SU-DHL-6 (cell line): ENCODE data around the gene CDK14.

Experiments used
- H2AFZ ChIP-seq: fragments of 200-600 bp; sonication (generic); 2 replicates; pipeline ENCODE4 v1.6.1; 2014; ENCODE audit warnings: low read depth, mild to moderate bottlenecking, moderate library complexity, mixed read lengths, antibody characterized with exemption, low read length; ENCODE audit not compliant: severe bottlenecking
- H3F3A ChIP-seq: fragments of 200-600 bp; shearing (Covaris generic); 2 replicates; pipeline ENCODE4 v1.6.0; 2016; ENCODE audit warnings: antibody characterized with exemption, mild to moderate bottlenecking; ENCODE audit not compliant: insufficient read depth
- H3K27ac ChIP-seq: fragments of 200-600 bp; sonication (generic); 2 replicates; pipeline ENCODE4 v1.5.1; 2016; ENCODE audit warnings: low read depth, mild to moderate bottlenecking, low read length, moderate library complexity, mixed read lengths
- H3K27me3 ChIP-seq: fragments of 200-600 bp; sonication (generic), shearing (Covaris generic); 2 replicates; pipeline ENCODE4 v1.6.0; 2014; ENCODE audit warnings: mild to moderate bottlenecking, low read length
- H3K36me3 ChIP-seq: fragments of 200-600 bp; sonication (generic); 2 replicates; pipeline ENCODE4 v1.6.1; 2014; ENCODE audit warnings: mild to moderate bottlenecking, low read length, mixed read lengths
- H3K4me2 ChIP-seq: fragments of 300-600, 200-600 bp; shearing (Covaris generic), sonication (generic); 2 replicates; pipeline ENCODE4 v1.6.0; 2014; ENCODE audit warnings: low read length, low read depth, mild to moderate bottlenecking; ENCODE audit not compliant: poor library complexity, severe bottlenecking
- H3K4me3 ChIP-seq: fragments of 200-600 bp; sonication (generic); 2 replicates; pipeline ENCODE4 v1.5.1; 2014; ENCODE audit warnings: antibody characterized with exemption, low read length, mild to moderate bottlenecking, mixed read lengths; ENCODE audit not compliant: insufficient read depth, poor library complexity, severe bottlenecking
- H3K79me2 ChIP-seq: fragments of 200-600 bp; sonication (generic); 2 replicates; pipeline ENCODE4 v1.6.1; 2014; ENCODE audit warnings: mild to moderate bottlenecking, low read length, moderate library complexity; ENCODE audit not compliant: insufficient read depth
- H3K9ac ChIP-seq: fragments of 200-600 bp; sonication (generic); 2 replicates; pipeline ENCODE4 v1.7.0; 2014; ENCODE audit warnings: mild to moderate bottlenecking, low read length
- H3K9me2 ChIP-seq: fragments of 200-600 bp; sonication (generic); replicated peaks from 2 replicates; pipeline ENCODE4 v1.6.1; 2014; ENCODE audit warnings: low read length; ENCODE audit not compliant: insufficient read depth
- H3K9me3 ChIP-seq: fragments of 200-600 bp; sonication (generic); 2 replicates; pipeline ENCODE4 v1.6.1; 2014; ENCODE audit warnings: low read length, mixed read lengths; ENCODE audit not compliant: insufficient read depth
- H4K20me1 ChIP-seq: fragments of 200-600 bp; sonication (generic); 2 replicates; pipeline ENCODE4 v1.6.1; 2014; ENCODE audit warnings: low read depth, mild to moderate bottlenecking, antibody characterized with exemption, low read length, moderate library complexity, mixed read lengths
- EZH2phosphoT487 ChIP-seq: fragments of 200-600 bp; sonication (generic), shearing (Covaris generic); conservative IDR thresholded peaks from 2 replicates; pipeline ENCODE4 v1.6.1; 2018; ENCODE audit warnings: mild to moderate bottlenecking, antibody characterized with exemption, low read length, moderate library complexity, mixed read lengths
- TF ChIP-seq, protein P1 (sequence below): fragments of 200-600 bp; sonication (generic); IDR thresholded peaks from one replicate; pipeline ENCODE4 v1.5.1; 2017; ENCODE audit warnings: antibody characterized with exemption, mild to moderate bottlenecking, low read length, moderate library complexity; ENCODE audit not compliant: insufficient read depth, poor library complexity, severe bottlenecking

CDK14 gene

GRCh38 chr7:90654718-90655427 lies 58.8 kb downstream of the CDK14 start:
- no peak for TF ChIP-seq EZH2phosphoT487
- TF ChIP-seq, protein P1, sequence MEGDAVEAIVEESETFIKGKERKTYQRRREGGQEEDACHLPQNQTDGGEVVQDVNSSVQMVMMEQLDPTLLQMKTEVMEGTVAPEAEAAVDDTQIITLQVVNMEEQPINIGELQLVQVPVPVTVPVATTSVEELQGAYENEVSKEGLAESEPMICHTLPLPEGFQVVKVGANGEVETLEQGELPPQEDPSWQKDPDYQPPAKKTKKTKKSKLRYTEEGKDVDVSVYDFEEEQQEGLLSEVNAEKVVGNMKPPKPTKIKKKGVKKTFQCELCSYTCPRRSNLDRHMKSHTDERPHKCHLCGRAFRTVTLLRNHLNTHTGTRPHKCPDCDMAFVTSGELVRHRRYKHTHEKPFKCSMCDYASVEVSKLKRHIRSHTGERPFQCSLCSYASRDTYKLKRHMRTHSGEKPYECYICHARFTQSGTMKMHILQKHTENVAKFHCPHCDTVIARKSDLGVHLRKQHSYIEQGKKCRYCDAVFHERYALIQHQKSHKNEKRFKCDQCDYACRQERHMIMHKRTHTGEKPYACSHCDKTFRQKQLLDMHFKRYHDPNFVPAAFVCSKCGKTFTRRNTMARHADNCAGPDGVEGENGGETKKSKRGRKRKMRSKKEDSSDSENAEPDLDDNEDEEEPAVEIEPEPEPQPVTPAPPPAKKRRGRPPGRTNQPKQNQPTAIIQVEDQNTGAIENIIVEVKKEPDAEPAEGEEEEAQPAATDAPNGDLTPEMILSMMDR = no peak
- Histone ChIP-seq H3K4me3 (no peak overlapping the region), H3K27me3 (no peaks in the 10 kb centered on the region), H3K4me2 (no peak overlapping the region), H3K9ac (no peak overlapping the region), H3K9me3 (no peaks in the 10 kb centered on the region), H2AFZ (no peak overlapping the region), H3F3A (no peaks in the 10 kb centered on the region), H3K79me2 (no peaks in the 10 kb centered on the region), H4K20me1 (no peaks in the 10 kb centered on the region), H3K9me2 (no peaks in the 10 kb centered on the region), H3K27ac (no peak overlapping the region), H3K36me3 (no peaks in the 10 kb centered on the region)

- no peak overlapping the region for H3K4me3 ChIP-seq
- H3F3A ChIP-seq = no peaks in the 10 kb centered on the region
- H3K27me3 ChIP-seq = no peaks in the 10 kb centered on the region
- no peak overlapping the region for H3K9ac ChIP-seq
- no peak overlapping the region for H2AFZ ChIP-seq
- no peaks in the 10 kb centered on the region for H3K36me3 ChIP-seq
- no peaks in the 10 kb centered on the region for H3K9me2 ChIP-seq
- no peaks in the 10 kb centered on the region for H4K20me1 ChIP-seq
- H3K9me3 ChIP-seq = no peaks in the 10 kb centered on the region
- H3K27ac ChIP-seq = no peak overlapping the region
- H3K4me2 ChIP-seq = no peak overlapping the region
- TF ChIP-seq EZH2phosphoT487 = no peak
- TF ChIP-seq, protein P1 = no peak
- no peaks in the 10 kb centered on the region for H3K79me2 ChIP-seq
Measured at GRCh38 chr7:90655566-90655965, 59.4 kb downstream of the CDK14 start.

GRCh38 chr7:90657481-90657880 lies 61.4 kb downstream of the CDK14 start:
- no peaks in the 10 kb centered on the region for H3K9me2 ChIP-seq
- H2AFZ ChIP-seq = no peak overlapping the region
- H3K27me3 ChIP-seq = no peaks in the 10 kb centered on the region
- no peaks in the 10 kb centered on the region for H4K20me1 ChIP-seq
- H3K9ac ChIP-seq = no peak overlapping the region
- H3F3A ChIP-seq = no peaks in the 10 kb centered on the region
- H3K36me3 ChIP-seq = no peaks in the 10 kb centered on the region
- no peak overlapping the region for H3K4me2 ChIP-seq
- no peaks in the 10 kb centered on the region for H3K9me3 ChIP-seq
- no peak overlapping the region for H3K4me3 ChIP-seq
- no peaks in the 10 kb centered on the region for H3K79me2 ChIP-seq
- no peak overlapping the region for H3K27ac ChIP-seq
- no peak for TF ChIP-seq EZH2phosphoT487
- TF ChIP-seq, protein P1 = no peak
